DMS153 treated with DMSO at 0.1 percent for 48 hours (cell line): ENCODE results near the gene CPA5.

Source experiments
- DNase-seq: peaks from one replicate; lab custom pipeline; 2025; ENCODE audit not compliant: unreplicated experiment; lab: John Stamatoyannopoulos, UW

Gene CPA5

DNA sequence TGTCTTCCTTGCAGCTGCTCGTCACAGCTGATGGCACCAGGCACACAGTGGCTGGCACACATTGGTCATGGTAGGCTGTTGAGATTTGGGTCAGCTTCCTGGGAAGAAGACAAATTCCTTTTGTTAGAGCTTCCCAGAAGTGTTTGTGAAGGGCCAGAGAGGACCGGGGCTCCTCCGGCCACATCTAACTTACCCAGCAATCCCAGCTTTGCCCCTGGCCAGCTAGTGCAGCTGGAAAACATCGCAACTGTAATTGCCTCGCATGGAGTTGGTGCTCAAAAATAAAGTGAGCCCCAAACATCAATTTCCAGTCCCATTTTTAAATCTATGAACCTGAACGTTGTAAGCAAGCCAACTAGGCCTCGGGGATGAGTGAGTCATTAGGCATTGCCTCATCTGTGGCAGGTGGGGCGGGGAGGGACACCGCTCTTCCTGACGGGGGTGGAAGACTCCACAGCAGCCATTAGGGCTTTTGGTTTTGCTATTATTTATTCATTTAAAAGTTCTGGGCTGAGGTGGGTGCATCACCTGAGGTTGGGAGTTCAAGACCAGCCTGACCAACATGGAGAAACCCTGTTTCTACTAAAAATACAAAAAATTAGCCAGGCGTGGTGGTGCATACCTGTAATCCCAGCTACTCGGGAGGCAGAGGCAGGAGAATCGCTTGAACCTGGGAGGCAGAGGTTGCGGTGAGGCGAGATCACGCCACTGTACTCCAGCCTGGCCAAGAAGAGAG, 12.4 kb downstream of the CPA5 start:
- DNase-seq: no peak

DNA sequence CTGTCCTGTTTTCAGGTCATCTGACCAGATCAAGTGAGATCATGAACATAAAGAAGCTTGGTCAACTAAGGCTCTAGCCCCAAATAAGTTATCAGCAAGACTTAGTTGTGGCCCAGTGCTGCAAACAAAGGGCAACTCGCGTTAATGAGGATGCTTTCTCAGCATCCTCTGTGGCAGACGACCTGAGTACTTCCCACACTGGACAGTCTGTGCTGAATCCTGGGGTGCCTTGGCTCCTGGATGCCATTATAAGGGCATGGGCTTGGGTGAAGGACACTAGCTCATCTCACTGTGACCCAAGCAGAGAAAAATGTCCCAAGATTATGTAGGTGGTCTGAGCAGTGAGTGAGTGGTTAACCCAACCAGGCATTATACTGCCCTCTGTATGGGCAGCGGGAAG, 13.9 kb downstream of the CPA5 start:
- no peak for DNase-seq

DNA sequence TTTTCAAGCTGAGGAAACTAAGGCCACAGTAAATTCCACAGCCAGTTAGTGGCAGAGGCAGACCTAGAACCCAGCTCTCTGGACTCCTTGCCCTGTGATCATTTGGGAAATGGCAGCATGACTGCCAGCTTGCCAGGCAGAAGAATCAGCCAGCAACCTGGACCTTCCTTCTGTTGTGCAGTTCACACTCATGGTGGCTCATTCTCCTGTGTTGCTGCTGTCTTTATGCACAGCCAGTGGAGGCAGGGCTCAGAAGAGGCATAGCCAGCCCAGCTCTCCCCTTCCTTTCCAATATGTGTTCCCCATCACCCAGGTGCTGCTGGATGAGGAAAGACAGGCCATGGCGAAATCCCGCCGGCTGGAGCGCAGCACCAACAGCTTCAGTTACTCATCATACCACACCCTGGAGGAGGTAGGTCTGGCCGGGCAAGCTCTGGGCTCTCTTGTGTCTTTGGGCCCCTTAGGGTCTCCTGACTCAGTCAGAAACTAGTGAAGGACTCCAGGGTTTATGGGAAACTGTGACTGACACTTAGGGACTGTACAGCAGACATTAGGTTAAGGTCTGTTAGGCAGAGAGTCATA, 14.8 kb downstream of the CPA5 start:
- DNase-seq: no peak

DNA sequence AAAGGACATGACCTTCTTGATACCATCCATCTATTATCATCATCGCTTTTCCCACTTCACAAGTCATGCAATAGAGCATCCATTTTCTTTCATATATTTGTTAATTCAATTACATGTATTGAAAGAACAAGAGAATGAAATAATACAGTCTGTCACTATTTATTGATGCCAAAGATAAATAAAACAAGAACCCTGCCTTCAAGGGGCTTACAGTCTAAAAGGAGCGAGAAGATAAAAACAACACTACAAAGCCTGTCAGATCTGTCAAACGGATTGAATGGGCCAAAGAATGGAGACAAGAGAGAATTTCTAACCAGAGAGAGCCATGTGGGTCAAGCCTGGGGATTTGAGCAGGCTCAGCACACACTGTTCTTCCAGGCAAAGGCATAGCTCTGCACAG, 15.9 kb downstream of the CPA5 start:
- DNase-seq: no peak

DNA sequence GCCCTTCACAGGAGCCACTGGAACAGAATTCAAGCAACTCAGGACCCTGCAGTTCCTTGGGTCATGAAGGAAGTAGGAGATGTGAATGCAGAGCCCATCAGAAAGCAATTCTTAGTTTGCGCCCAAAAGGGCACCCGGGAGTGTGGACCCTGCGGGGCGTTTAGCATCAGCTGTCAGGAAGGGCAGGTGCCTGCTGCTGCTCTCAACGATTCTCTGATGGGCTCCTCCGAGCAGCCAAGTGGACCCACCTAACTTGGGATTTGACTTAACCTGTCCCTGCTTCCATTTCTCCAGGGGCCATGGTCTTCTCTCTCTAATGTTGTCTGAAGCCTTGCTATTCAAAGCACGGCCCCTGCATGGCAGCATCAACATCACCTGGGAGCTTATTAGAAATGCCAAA, 17.1 kb downstream of the CPA5 start:
- DNase-seq: no peak

DNA sequence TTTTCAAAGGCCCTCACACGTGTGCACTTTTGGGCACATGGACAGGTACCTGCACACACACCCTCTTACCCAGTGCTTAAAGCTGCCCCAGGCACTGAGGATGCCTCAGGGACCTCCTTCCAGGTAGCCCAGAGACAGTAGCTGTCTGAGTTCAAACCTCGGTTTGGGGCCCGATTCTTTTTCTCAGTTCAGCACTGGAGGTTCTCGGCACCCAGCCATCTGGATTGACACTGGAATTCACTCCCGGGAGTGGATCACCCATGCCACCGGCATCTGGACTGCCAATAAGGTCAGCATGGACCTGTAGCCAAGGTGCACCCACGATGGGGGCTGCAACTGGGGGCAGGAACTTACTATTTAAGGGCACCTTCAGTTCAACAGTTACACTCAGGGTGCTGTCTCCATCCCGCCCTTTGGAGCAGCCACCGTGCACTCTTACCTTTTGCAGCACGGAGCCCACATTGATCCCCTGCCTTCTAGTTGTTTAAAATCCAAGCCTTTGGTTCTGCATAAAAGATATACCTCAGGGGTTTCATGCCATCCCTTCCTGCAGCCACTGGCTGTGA, 17.7 kb downstream of the CPA5 start:
- DNase-seq: no peak

DNA sequence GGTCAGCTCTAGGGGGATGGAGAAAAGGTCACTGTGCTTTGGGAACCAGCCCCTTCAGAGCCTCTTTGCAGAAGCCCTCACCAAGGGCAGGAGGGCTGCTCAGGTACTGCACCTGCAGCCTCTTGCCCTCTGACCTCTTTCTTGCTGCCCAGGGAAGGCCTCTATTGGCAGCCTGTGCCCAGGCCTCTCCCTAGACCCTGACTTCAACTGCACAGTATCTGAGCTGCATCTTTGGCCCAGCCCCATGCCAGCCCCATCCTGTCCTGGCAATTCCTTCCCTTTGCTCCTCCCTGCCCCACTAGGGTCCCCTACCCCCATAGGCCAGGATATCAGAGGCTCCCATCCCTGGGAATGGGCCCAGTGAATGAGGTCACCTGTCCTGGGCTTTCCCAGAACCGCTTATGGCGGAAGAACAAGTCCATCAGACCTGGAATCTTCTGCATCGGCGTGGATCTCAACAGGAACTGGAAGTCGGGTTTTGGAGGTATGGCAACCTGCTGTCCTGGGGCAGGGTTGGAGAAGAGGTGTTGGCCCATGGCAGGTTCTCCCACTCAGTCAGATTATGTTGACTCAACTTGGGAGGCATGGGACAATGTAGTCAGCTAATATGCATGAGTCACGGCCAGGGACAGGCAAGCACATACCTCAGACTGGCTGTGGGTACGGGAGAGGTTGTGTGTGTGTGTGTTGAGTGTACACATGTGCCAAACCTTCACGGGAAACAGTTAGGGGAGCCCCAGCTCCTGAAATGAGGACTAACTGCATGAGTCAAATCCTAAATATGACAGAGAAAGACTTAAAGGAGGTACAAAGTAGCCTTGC, 18.6 kb downstream of the CPA5 start:
- DNase-seq: no peak

DNA sequence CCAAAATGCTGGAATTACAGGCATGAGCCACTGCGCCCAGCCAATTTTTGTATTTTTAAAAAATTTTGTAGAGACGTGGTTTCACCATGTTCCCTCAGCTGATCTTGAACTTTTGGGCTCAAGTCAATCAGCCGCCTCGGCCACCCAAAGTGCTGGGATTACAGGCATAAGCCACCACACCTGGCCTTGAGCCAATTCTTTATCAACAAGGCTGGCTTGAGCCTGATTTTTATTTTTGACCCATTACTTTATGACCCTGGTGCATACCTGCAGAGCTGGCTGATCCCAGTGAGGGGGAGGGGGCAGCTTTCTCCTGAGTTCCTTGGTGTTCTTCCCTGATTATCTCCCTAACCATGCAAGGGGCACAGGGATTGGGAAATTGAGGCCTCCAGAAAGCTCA, 19.8 kb downstream of the CPA5 start:
- no peak for DNase-seq

DNA sequence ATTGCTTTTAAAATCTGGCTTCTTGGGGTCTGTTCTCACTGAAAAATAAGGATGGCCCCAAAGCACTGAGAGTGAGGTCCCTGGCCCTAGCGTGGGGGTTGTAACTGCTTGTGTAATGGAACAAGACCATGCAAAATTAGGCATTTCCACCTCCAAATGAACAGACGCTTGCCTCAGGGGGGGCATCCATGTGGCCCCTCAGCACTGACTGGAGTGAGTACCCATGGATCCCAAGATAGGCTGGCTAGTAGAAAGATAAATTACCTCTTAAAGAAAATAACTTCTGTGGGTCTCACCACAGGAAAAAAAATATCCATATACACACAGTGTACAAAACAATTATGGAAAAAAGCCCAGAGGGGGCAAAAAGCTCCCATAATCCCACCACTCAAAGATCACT, 20.5 kb downstream of the CPA5 start:
- no peak for DNase-seq

DNA sequence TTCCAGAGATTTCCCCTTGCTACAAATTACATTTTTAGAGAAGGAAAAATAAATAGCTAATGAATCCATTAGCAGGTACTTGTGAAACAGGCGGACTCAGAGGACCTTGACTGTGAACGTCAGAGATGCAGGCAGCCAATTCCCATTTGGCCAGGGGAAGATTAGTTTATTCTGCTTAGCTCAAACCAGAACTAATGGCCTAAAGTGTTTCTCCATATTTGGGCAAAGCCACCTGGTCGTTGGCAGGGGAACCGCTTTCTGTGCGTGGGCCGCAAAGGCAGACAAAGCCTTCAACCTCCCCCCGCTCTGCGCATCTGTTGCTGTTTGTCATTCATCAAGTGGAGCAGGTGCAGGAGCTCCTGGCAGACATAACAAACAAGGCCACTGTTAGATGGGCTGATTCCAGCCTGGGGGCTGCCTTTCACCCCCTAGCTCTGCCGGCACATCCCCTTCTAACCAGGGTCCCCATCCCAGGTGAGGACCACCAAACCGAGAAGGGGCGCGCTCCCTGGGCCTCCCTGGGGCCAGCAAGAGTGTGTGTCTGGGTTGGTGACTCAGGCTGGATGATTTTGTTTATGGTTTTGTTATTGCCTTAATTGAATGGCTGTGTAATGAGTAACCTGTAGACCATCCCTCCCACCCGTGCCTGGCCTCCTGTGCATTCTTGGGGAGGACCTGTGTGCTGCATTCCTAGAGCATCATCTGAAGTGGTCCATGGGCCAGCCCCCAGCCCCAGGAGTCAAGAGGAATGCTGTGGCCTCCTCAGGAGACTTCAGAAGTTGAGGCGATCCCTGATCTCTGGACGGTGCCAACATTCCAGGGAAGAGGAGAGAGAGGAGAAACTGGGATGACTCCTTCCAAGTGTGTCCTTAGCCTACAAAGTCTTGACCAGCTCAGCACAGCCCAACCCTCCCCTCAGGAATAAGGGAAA, 21.2 kb downstream of the CPA5 start:
- peak; percentile 97 for DNase-seq

DNA sequence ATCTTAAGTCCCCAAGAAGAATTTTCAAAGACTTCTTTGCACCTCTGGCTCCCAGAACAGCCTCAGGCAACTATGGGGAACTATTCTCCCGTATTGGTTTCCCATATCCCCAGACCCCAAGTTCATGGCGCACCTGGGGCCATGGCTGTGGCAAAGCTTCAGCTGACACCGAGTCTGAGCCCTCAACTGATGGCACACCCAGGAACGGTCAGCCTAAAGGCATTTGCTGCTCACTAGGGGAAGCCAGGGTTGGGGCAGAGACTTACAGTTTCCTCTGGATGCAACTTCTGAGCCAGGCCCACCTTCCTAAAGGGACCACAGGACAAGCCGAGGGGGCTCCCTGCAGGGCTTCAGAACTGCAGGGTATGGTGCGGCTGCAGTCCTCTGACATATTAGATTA, 21.9 kb downstream of the CPA5 start:
- DNase-seq: no peak

DNA sequence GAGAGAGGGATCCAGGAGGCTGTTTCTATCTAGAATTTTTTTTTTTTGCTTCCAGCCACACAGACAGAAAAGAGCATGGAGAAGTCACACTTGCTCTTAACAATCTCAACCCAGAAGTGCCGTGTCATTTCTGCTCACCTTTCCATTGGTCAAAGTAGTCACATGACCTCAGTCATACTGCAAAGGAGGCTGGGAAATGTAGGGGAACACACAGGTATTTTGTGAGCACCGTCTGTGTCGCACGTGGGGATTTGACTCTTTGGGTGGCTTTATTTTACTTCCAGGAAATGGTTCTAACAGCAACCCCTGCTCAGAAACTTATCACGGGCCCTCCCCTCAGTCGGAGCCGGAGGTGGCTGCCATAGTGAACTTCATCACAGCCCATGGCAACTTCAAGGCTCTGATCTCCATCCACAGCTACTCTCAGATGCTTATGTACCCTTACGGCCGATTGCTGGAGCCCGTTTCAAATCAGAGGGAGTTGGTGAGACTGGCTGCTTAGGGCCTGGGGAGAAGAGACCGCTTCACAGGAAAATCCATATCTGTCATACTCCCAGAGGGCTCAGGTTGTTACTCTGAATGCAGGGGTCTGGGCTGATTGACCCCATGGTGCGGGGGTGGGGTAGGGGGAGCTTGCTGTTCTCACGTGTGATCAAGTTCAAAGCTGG, 22.6 kb downstream of the CPA5 start:
- no peak for DNase-seq

DNA sequence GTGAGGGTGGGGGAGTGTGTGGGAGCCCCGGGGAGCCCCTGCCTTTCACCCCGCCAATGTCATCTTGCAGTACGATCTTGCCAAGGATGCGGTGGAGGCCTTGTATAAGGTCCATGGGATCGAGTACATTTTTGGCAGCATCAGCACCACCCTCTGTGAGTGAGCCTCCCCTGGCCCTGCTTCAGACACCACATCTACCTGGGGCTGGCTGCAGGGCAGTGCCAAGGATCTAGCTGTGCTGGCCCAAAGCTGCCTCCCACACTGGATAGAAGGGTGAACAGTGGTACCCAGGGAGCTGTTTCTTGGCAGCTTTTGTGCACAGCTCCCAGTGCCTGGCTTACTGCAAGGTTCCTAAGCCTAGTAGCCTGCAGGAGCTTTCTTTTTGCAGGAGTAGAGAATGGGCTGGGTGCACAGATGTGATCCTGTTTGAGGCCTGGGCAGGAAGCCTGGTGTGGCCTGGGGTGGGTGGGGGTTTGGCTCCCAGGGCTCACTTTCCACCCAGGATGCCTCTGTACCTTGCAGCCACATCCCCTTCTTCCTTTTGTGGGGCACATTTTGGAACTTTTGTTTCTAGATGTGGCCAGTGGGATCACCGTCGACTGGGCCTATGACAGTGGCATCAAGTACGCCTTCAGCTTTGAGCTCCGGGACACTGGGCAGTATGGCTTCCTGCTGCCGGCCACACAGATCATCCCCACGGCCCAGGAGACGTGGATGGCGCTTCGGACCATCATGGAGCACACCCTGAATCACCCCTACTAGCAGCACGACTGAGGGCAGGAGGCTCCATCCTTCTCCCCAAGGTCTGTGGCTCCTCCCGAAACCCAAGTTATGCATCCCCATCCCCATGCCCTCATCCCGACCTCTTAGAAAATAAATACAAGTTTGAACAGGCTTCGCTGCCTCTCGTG, 23.5 kb downstream of the CPA5 start:
- DNase-seq: no peak

DNA sequence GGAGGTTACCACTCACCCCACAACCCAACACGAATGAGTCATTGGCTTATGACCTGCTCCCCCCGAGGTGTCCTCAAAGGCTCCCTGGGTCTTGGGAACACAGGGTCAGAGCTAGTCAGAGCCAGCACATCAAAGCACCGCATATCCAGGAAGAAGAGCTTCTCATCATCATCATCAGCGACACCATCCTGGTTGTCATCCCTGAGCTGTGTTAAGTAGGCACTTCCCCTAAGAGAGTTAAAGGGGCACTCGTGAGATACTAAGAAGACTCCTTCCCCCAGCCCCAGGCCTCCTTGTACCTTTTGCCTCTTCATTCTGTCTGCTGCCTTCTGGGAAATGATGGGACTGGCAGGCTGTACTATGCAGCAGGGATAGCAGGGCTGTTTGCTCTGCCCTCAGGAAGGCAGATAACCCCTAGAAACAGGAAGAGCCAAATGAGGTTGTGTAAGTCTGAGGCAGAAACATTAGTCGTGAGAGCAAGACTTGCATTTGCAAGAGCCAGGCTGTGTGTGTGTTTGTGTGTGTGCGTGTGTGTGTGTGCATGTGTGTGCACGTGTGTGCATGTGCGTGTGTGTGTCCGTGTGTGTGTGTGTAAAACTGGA, 24.6 kb downstream of the CPA5 start:
- DNase-seq: no peak

DNA sequence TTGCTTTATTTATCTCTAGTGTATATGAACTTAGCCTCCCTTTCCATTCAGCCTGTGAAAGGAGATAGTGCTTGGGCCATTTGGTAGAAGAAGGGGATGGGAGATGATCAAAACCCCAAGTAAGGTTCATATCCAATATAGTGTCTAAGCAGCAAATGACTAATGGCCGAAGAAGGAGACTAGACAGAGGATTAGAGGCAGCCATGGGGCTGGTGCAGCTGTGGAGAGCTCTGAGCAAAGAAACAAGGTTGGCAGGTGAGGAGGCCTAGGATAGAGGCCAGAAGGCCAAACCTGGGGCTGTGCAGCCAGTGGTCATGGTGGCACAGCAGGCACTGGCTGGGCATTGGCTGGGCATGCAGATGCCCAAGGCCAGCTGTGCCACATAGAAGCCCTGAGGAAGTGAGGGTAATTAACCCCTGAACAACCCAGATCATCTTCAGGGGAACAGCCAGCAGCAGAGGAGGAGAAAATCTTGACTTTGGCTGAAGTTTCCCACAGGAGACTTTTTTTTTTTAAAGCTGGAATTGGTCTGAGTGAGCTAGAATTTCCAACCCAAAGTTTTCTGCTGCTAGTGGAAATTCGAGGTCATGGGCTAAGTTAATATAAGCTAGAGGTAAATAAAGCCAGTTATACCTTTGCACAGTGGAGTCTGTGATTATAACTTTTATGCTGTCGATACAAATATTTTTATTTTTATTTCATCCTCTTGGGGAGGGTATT, 25.4 kb downstream of the CPA5 start:
- DNase-seq: no peak

DNA sequence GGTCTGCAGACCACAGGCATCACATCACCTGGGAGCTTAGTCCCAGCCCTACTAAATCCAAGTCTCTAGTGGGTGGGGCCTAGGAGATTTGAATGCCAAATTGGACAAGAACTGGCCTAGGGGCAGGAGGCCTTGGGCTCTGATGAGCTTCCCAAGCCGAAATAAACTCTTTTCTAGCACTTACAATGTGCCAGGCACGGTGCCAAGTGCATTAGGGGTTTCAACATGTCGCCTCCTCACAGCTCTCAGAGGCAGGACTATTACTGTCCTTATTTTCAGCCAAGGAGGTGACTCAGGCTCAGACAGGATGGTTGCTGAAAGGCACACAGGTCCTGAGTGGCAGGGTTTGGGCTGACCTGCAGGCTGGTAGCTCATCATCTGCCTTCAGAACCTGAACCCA, 26.4 kb downstream of the CPA5 start:
- DNase-seq: no peak

DNA sequence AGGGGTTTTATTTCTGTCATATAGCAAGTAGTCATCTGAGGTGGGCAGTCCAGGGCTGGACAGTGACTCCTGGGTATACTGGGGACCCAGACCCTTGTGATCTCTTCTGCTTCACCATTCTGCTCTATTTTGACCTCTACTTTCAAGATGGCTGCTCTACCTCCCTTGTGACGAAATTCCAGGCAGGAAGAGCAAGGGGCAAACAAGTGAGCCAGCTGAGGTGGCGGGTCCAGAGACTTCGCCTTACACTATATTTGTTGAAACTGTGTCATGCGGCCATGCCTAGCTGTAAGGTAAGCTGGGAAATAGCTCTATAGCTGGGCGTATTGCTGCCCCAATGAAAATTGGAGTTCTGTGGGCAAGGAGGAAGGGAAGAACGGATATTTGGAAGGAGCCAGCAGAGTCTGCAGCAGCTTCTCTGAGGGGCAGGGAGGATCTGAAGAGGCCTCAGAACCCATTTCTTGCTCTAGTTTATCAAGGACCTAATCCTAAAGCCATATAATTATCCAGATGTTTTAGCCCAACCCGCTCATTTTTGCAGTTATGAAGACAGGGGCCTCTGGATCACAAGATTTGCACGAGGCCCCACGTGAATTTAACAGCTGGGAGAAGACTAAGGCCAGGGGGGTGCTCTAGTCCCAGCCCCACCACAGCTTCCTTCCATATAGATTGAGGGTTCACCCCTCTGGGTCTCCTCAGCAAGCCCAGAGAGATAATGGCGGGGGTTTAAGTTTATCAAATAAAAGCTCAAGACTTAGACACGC, 28.0 kb downstream of the CPA5 start:
- no peak for DNase-seq
